H7 (cell line): ENCODE measurements around the gene CTBP1. TPM values are rescaled to one million over a fixed set of nuclear protein-coding genes. Genes with fewer than 3 reads are reported as not detected.

Experiments used
- DNase-seq: peaks from one replicate; pipeline ENCODE4 v3.0.0; 2012
- H3K27me3 ChIP-seq: 2 replicates; pipeline ENCODE4 v1.6.0; 2011; ENCODE audit warnings: mild to moderate bottlenecking, low read length; ENCODE audit not compliant: control insufficient read depth, insufficient read depth
- H3K36me3 ChIP-seq: replicated peaks from 2 replicates; pipeline ENCODE4 v1.5.1; 2011; ENCODE audit warnings: low read length; ENCODE audit not compliant: control insufficient read depth, insufficient read depth
- H3K4me3 ChIP-seq: 2 replicates; pipeline ENCODE4 v1.5.1; 2011; ENCODE audit warnings: low read depth, mild to moderate bottlenecking, control low read depth, low read length, moderate library complexity; ENCODE audit not compliant: insufficient read depth
- total RNA-seq: library from RNA; depleted of rRNA; stranded (reverse); fragments of >200 nt; shearing (Covaris generic); gene quantifications from 2 replicates; pipeline ENCODE4 v1.2.3, GENCODE V29; 2014

CTBP1 gene
- total RNA-seq, 1 experiment from 2014 or later, result 360 TPM

DNA sequence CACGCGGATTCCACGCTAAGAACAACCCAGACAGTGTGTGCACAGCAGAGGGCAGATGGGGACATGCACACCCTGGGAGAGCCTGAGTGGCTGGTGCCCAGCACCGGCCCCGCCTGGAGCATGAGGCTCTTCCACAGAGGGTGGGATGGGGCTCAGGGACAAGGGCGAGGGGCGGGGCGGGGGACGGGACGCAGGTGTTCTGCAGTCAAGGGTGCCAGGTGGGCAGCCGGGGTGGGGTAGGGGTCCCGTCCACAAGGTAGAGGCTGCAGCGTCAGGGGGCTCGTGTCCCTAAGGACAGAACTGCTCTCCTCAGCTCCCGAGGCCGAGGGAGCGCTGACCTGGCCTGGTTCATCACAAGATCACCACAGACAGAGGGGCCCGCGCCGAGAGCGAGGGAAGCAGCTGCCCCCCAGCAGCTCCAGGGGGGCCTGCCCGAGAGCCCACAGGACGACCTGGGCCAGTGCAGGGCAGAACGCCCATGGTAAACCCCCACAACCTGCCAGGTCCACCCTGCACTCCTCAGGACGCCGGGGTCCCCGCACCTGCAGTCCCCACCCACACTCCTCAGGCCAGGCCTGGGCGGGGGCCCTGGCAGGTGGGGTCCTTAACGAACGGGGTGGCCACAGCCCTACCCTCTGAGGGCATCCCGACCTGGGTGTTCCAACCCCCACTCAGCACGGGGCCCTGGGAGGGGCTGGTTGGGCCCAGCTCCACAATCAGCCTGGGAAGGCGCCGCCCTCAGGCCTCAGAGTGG lies 26.7 kb downstream of the CTBP1 start:
- peak; percentile 68 for DNase-seq
- no peaks in the 10 kb centered on the region for H3K27me3 ChIP-seq
- no peak overlapping the region for H3K4me3 ChIP-seq
- H3K36me3 ChIP-seq, result peaks cover 18% of the 10 kb centered on the region

DNA sequence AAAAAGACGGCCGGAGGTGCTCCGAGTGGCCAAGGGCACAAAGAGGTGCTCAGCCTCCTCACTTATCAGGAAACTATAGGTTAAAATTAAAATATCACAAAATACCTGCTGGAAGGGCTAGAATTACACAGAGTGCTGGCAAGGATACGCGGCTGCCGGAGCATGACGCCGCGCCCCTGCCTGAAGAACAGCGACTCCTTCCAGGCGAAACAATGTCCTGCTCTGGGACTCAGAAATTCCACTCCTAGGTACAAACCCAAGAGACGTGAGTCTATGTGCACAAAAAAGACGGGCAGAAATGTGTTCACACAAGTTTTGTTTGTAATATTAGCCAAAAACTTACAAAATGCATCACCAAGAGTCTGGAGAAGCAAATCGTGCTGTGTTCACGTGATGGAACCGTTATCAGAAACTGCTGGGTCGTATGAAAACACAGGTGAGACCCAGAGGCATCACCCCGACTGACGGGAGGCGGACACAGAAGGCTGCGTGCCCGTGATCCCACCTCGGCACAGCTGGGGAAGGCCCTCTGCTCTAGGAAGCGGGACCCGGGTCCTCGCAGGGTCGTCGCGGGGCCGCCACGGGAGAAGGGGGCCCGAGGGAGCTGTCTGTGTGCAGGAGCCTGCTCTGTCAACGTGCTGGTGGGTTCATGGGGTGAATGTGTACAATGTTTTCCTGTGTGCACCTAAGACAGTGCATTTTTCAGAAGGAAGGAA lies 27.6 kb downstream of the CTBP1 start:
- DNase-seq, result peak; percentile 72
- H3K27me3 ChIP-seq, result no peaks in the 10 kb centered on the region
- H3K36me3 ChIP-seq, result peaks cover 14% of the 10 kb centered on the region

DNA sequence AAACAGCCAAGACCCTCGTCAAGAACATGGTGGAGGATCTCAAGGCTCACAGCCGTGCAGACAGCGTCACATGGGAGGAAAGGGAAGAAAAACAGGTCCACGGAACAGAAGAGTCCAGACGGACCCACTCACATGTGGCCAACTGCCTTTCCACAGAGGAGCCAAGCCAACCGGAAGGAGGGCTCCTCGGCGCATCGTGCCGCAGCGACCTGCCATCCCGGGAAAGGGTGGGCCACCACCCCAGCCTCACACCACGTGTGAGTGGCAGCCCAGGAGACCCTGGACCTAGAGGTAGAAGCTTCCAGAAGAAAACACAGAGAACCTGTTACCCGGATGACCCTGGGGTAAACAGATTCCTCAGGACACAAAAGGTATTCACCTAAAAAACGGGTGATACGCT lies 28.4 kb downstream of the CTBP1 start:
- H3K36me3 ChIP-seq, result peaks cover 16% of the 10 kb centered on the region
- H3K27me3 ChIP-seq, result no peaks in the 10 kb centered on the region
- H3K4me3 ChIP-seq, result no peak overlapping the region
- DNase-seq, result no peak

More for the DNA sequence above, 27.6 kb downstream of the CTBP1 start:
- H3K4me3 ChIP-seq, result no peak overlapping the region

DNA sequence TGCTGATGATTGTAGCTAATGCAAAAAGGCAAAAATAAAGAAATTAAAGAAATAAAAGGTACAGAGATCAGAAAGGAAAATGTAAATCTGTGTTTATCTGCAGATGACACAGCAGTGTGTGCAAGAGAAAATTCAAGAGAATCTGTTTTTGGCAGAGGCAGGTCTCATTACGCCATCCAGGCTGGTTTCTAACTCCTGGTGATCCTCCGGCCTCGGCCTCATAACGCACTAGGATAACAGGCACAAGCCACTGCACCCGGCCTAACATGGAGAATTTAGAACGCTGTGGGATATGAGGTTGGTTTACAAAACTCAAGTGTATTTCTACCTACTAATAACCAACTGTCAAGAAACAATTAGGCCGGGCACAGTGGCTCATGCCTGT lies 29.4 kb downstream of the CTBP1 start:
- Histone ChIP-seq H3K36me3 (peaks cover 13% of the 10 kb centered on the region), H3K4me3 (no peak overlapping the region), H3K27me3 (no peaks in the 10 kb centered on the region)
- DNase-seq, result no peak

DNA sequence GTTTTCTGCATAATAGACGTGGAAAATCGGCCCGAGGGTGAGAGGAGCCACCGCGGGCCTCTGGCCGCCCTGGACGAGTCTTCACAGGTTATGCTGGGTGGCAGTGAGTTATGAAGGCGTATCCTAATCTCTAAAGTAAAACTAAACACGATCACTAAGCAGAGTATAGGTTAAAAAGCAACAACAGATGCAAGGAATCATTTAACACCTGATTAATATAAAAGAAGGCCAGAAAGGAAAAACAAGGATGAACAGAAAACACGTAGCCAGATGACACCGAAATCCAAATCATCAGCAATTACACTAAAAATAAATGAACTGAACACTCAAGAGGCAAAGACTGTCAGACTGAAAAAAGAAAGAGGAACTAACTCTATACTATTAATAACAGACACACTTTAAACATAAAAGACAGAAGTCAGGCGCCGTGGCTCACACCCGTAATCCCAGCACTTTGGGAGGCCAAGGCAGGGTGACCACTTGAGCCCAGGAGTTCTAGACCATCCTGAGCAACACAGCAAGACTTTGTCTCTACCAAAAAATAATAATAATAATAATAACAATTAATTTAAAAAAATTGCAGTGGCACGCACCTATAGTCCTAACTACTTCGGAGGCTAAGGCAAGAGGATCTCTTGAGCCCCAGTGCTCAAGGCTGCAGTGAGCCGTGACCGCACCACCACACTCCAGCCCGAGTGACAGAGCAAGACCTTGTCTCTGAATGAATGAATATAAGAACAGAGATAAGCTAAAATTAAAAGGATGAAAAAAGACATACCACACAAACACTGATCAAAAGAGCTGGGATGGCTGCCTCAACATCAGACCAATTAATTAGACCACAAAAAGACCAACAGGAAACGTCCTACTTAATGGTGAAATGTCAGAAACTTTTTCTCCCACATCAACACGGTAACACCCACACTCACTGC lies 30.0 kb downstream of the CTBP1 start:
- Histone ChIP-seq H3K4me3 (no peak overlapping the region), H3K36me3 (peaks cover 8% of the 10 kb centered on the region), H3K27me3 (no peaks in the 10 kb centered on the region)
- no peak for DNase-seq

DNA sequence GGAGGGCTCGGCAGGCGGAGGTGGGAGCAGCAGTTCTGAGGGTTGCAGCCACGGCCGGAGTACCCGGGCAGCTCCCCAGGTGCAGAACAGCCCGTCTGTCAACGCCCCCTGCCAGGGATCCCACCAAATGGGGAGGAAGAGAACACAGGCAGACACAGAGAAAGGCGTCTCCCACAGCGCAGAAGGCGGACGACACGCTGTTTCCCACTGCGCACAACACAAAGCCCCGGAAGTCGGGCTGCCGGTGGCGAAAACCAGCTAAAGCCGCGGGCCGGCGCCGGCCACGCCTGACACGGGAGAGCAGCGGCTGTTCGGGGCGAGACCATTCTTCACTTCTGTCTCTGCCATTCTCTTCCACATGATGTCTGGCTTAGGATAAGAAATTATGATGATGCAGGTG lies 31.6 kb downstream of the CTBP1 start:
- H3K36me3 ChIP-seq, result peaks cover 15% of the 10 kb centered on the region

DNA sequence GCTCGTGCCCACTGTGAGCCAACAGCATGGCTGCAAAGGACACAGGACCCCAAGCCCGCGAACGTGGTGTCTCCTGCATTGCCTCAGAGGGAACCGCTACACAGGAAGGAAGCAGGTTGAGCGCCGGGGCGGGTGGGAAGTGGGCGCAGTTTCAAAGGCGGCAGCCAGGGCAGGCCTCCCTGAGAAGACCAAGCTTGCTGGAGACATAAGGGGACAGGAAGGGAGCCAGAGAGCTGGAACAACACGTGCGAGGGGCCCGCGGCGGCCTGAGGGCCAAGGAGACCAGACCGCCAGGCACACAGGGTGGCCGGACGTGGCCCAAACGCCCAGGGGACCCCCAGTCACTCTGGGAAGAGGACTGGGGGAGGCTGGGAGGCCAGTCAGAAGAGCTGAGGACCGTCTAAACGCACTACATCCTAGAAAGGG lies 32.0 kb downstream of the CTBP1 start:
- Histone ChIP-seq H3K4me3 (no peak overlapping the region), H3K36me3 (peaks cover 16% of the 10 kb centered on the region), H3K27me3 (no peaks in the 10 kb centered on the region)
- peak; percentile 70 for DNase-seq

More for the DNA sequence above, 31.6 kb downstream of the CTBP1 start:
- Histone ChIP-seq H3K27me3 (no peaks in the 10 kb centered on the region), H3K4me3 (no peak overlapping the region)
- DNase-seq, result peak; percentile 56

DNA sequence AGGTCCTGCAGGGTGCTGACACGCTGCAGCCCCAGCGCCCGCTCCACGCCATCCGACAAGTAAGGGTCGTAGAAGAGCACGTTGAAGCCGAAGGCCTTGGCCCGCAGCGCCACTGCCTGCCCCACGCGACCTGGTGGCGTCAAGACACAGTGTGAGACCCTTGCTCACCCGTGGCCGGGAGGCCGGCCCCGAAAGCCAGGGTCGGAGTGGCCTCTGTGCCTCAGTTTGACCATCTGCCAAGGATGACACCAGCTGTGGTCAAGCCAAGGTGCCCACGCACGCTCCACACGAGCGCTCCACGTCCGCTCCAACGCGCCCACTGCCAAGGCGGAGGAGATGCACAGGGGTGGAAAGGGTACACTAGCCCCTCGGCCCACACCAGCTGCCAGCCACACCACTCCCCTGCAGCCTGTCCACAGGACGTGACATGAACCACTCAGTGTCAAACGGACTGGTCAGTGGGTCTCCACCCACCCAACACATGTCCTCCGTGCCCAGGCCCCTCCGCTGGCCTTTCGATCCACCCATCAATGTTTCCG lies 32.8 kb downstream of the CTBP1 start:
- Histone ChIP-seq H3K4me3 (no peak overlapping the region), H3K36me3 (peaks cover 18% of the 10 kb centered on the region), H3K27me3 (no peaks in the 10 kb centered on the region)
- no peak for DNase-seq

DNA sequence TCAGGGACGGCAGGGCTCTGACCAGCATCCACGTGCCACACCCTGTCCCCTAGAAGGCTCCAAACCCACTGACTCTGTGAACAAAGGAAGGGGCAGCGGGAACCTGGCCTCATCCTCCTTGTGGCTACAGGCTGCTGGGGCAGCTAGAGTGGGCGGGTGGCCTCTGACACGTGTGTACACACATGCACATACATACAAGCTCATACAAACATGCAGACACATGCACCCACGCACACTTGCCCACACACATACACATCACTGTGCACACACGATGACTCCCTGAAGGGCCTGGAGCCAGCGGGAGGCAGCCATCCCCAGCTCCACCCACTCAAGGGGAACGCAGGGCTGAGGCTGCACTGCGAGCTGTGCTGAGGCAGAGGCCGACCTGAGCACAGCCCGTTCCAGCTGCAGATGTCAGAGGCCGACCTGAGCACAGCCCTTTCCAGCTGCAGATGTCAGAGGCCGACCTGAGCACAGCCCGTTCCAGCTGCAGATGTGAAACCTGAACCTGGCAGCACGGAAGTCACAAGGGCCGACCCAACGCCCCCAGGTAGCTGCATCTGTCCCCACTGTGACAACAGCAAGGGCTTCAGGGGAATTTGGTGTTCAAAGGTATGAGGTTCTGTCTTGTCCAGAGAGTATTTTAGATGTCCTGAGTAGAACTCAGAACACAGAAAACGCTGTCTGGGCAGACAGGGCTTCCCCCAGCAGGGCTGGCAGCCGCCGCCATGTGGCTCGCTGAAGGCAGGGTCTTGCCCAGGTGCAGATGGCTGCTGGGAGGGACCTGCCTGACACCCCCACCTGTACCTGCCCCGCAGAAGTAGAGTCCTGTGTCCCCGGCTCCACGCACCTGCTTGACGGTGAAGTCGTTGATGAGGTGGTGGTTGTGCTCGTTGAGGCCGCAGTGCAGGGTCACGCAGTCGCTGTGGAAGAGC lies 33.5 kb downstream of the CTBP1 start:
- Histone ChIP-seq H3K27me3 (no peaks in the 10 kb centered on the region), H3K4me3 (no peak overlapping the region), H3K36me3 (peaks cover 18% of the 10 kb centered on the region)
- DNase-seq, result no peak

DNA sequence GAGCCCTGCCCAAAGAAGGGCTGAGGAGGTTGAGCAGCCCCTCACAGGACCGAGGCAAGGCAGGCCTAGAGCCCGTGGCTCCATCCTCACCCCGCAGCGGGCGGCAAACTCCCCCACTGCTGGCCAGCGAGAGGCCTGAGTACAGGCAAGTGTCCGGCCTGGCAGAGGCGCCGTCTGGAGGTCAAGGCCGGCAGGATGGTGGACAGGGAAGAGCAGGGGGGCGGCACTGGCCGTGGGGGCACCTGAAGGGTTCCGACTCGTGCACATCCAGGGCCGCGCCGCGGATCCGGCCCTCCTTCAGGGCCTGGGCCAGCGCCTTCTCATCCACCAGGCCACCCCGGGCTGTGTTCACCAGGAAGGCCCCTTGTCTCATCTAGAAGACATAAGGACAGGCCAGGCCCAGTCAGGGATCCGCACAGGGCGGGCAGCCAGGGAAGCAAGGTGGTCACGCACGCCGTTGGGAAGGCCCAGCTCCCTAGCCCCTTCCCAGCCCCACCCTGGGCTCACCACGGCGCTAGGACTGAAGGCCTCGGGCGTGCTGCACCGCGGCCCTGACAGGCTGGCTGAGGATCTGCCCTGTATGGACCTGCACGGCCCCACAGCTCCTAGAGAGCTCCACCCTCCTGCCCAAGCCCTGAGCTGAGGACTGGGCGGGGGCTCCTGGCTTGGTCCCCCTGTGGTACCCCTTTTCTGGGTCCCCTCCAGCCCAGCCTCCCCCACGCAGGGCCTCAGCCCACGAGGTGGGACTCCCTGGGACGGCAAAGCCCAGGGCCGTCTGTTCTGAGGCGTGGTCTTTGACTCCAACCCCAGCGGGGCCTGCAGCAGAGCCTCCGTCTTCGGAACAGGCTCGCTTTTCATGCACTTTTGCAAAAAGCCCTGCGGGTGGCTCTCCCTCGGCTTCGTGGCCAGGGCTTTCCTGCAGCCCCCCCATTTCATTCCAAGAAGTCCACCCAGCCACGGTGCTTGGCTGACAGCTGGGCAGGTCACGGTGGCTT lies 34.5 kb downstream of the CTBP1 start:
- Histone ChIP-seq H3K27me3 (no peaks in the 10 kb centered on the region), H3K36me3 (peaks cover 18% of the 10 kb centered on the region), H3K4me3 (no peak overlapping the region)
- DNase-seq, result no peak

DNA sequence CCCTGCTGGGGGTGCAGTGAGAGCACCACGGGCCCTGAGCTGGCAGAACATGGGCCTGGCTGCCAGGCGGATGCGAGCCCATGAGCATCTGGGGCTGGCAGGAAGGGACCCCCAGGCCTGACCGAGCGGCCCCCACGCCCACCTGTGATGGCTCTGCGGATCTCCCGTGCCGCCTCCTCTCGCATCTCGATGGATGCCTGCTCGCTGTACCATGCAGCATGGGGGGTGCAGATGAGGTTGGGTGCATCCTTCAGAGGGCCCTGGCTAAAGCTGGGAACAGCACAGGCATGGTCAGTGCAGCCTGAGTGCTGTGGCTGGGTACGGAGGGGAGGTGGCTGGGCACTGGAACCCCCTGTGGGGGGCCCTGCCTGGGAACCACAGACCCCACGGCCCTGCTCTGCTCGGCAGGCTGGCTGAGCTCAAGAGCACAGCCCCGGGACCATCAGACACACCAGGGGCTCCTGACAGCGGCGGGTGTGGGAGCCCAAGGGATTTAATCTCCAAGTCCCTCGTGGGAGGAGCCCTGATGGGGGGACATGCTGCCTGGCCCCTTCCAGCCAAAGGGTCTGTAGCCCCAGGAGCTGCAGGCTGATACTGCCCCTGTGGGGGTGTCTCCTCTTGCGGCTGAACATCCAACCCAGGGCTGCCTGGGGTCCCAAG lies 35.5 kb downstream of the CTBP1 start:
- Histone ChIP-seq H3K4me3 (no peak overlapping the region), H3K27me3 (no peaks in the 10 kb centered on the region), H3K36me3 (peaks cover 18% of the 10 kb centered on the region)
- DNase-seq, result no peak

DNA sequence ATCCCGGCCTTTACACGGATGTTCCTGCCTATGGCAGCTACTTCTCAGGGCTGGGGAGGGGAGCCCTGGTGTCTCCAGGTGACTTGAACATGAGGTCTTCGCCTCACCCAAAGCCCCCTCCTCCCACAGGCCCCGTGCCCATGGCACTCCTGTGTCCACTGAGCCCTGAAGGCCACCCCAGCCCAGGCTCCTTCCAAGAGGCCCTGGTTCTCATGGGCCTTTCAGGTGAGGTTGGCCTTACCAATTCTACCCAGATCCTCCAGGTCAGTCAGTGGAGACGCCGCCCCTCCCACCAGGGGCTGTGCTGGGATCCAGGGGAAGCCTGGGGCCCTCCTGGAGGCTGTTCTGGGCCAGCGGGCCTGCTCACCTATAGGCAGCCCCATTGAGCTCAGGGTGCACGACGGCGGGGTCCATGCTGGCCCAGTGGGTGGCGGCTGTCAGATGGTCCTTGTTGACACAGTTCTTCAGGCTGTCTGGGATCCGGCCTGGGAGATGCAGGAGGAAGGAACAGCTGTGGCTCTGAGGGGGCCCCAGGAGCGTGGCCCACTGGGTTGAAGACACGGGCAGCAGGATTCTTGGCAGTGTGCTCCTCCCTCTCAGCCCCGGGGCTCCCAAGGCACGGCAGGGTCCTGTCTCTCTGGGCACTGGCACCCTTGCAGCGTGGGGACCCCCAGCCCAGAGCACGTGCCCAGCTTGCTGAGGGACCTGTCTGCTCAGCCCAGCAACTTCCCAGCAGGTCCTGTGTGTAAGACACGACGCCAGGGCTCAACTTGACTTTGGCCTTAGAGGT lies 36.2 kb downstream of the CTBP1 start:
- DNase-seq, result no peak
- H3K27me3 ChIP-seq, result no peaks in the 10 kb centered on the region
- no peak overlapping the region for H3K4me3 ChIP-seq
- H3K36me3 ChIP-seq, result peaks cover 18% of the 10 kb centered on the region
